Activated CD8-positive, alpha-beta memory T cell treated with anti-CD3 and anti-CD28 coated beads, Interleukin-2, amount 50 U/mL, for 1 hour (primary cell): ENCODE measurements around the gene SLC12A7.
"Not testable (repeated sequence)": the region's sequence is repeated elsewhere in the genome, so short reads cannot be mapped to it uniquely, and the experiment has no call there.

ENCODE experiments used
- DNase-seq: peaks from one replicate; pipeline ENCODE4 v3.0.0-alpha.2; 2020; ENCODE audit errors: extremely low read depth

Gene SLC12A7

DNA sequence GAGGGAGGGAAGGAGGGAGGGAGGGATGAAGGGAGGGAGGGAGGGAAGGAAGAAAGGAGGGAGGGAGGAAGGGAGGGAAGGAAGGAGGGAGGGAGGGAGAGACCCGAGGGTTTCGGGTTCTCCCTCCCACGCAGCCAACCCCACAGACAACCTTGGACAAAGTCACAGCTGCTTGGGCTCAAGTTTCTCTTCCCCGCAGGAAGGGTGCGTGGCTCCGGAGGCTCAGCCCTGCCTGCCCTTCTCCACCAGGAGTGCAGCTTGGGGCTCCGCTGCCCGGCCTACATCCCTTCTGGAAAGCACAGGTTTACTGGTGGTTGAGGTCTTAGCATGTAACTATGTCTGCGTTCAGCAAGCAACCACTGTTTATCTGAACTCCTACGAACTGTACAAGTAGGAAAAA is 15.0 kb downstream of the SLC12A7 start:
- DNase-seq, result no peak

DNA sequence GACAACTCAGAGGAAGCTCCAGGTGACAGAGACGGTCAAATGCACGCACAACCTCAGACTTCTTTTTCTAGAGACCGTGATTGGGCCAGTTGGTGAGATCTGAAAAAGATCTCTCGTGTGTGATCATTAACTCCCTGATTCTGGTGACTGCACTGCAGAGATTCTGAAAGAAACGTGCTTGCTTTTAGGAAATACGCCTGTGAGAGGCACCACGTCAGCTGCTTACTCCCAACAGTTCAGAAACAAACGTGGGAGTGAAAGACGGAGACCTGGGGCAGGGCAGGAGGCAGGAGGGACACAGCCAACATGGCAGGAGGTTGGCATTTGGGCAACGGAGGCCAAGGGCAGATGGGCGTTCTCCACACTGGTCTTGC is 15.9 kb downstream of the SLC12A7 start:
- no peak for DNase-seq

DNA sequence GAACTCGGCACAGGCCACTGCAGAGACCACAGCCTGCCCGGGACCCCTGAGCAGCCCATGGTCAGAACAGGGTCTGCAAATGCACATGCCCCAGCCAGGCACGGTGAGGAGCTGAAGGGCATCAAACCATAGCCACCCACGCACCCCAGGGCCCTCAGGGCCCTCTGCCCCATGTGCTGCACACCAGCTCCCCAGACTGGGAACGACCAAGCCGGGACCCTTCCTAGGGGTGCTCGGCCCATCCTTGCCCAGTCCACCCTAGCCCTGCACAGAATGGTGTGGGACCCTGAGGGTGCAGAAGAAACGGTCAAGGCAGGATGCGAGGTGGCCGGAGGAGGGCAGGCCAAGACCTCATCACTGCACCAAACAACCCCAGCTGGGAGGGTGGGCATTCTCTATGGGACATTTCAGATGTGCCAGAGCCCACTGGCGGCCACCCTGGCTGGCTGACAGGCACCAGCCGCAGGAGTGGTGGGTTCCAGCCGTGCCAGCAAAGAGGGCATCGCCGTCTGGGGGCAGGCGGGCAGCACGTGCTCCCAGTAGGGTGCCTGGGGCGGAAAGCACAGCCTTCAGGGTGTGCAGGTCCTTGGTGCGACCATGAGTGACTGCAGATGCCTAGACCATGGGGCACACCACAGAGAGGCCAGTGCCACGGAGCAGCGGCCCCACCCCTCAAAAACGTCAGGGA is 16.4 kb downstream of the SLC12A7 start:
- DNase-seq, result no peak

DNA sequence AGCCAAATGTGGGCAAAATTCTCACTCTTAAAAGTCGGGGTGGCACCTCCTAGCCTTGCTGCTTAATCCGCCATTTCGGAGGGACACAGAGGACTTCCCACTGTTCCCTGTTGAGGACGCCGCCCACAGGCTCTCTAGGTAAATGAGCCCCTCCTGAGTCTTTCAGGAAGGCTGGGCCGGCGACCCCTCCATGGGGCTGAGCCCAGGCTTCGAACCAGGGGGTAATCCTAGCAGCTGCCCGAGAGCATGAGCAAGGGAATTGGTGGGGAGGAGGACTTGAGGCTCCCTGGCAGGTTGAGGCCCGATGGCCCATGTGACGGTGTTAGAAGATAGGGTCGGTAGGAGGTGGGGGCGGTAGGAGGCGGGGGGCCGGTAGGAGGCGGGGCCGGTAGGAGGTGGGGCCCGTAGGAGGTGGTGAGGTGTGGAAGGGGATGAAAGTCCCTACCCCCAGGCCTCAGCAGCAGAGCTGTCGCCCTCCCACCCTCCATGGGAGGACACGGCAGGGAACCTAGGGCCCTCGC is 17.1 kb downstream of the SLC12A7 start:
- no peak for DNase-seq

DNA sequence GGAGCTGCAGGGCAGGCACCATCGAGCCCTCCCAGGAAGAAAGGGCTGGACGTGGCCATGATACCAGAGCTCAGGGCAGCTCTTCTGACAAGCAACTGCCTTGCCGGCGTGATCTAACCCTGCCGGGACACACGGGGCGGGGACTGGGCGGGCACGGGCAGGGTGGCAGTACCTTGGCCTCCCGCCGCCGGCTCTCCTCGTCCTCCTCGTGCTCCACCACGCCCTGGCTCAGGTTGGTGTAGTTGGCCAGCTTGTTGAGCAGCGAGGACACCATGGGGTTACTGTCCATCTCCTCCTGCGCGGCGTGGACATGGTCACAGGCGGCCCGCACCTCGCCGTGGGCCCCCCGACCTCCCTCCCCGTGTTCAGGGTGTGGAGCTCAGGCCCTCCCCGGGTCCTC is 18.5 kb downstream of the SLC12A7 start:
- DNase-seq, result no peak

DNA sequence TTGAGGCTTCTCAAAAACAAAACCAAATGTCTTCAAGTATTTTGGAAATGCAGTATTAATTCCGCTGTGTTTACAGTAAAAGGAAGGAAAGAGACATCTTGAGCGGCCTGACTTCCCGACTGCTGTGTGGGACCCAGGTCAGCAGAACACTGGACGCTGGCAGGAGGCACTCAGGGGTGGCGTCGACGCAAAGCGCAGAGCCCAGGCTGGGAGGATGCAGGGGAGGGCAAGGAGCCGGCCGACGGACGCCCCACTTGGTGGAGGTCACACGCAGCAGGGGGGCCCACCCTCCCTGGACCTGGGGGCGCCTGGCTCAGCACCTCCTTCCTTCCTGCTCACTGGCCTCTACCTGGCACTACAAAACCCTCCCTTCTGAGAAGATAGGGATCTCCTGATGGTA is 19.7 kb downstream of the SLC12A7 start:
- no peak for DNase-seq

DNA sequence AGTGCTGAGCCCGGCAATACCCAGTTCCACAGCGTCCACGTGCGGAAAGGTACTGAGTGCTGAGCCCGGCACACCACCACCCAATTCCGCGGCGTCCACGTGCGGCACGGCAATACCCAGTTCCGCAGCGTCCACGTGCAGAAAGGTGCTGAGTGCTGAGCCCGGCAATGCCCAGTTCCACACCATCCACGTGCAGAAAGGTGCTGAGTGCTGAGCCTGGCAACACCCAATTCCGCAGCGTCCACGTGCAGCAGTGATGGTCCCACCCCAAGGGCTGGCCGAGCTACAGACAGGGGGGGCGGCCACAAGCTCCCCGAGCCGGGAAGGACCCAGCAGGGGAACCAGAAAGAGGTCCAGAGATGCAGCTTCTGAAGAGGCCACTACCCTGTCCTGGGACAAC is 20.2 kb downstream of the SLC12A7 start:
- DNase-seq, result no peak

DNA sequence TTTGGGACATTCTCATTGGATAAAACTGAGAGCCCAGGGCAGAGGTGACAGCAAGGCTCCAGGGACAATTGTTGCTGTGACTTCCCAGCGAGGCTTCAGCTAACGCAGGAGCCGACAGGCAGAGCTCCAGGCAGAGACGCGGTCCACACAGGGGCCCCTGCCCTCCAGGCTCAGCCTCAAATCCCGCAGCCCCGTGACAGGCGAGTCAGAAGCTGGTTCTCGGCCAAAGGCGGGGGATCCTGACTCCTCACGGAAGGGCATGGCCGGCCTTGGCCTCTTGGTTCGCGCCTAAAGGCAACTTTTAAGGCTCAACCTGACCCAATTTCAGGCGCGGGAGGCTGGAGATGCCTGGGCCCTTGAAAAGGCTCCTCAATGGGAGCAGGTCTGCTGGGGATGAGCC is 21.3 kb downstream of the SLC12A7 start:
- no peak for DNase-seq

DNA sequence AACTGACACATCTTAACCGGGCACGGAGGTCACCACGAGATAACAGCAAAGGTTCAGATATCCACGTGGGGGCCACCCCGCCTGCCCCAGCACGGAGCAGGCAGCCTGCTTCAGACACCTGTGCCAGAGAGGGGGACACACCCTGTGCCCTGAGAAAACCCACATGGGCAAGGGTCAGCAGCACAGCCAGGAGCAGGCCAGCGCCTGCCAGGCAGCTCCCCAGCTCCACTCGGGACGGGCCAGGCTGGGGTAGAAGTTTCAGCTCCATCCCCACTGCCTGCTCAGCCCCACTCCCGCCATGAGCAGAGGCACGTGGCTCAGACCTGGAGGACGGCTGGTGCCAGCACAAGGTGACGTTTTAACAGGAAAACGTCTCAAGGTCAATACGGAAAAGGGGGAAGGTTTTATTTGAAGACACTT is 22.2 kb downstream of the SLC12A7 start:
- DNase-seq, result no peak

DNA sequence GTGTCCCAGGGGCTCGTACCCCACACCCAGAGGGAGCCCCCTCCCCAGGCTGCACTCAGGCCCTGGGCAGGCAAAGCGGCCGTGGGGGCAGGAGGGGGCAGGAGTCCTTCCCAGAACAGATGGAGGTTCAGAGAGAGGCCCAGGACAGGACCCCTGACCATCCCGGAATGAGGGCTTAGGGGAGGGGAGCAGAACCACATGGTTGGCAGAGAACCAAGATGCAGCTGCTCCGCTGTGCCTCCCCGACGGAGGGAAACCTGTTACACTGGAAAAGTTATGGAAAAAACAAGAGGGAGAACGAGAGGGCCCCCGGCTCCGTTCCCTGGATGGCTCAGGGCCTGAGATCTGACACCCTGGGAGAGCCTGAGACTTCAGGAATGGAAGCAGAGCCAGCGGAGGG is 22.7 kb downstream of the SLC12A7 start:
- DNase-seq, result no peak

DNA sequence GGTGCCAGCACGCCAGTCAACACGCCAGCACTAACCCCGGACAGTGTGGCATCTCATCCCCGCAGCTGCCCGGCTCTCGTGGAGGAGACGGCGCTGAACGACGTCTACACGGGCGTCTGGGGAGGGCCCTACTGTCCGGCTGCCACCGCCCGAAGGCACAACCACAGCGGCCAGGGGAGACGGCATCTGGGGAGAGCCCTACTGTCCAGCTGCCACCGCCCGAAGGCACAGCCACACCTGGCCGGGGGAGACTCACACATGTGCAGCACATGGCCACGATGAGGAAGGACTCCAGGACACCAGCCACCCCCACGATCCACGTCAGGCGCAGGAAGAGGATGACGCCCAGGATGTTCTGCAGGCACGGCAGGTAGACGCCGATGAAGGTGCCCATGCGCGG is 23.1 kb downstream of the SLC12A7 start:
- DNase-seq, result no peak

DNA sequence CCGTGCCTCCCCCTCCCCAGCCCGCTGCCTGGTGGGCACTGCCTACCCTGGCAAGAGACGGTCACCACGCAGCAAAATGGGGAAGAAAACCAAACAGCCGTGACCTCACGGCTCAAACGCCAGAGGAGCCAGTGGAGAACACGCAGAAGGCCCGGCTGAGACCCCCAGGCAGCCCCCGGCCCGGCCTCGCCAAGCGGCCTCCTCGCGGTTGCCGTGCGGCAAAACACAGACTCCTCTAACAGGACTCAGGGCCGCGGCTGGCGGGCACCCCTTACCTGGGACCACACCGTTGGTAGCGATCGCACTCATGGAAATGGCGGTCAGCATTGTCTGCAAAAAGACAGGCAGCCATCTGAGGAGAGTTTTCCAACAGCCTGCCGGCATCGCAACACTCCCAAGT is 23.8 kb downstream of the SLC12A7 start:
- no peak for DNase-seq

DNA sequence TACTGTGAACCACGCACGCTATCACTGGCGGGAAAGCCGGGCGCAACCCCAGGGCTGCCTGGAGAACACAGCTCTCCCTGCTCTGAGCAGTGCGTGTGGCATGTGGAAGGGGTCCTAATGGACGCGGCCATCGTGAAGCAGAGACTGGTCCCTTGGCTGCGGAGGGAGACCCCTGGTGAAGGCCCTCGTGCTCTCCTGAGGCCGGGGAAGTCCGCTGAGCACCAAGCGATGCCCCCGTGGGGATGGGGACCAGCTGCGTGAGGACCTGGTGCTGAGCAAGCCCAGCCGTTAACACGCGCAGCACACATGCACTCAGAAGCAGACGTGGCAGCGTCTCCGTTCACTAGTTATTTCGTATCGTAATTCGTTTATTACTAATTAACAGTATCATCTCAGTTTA is 24.4 kb downstream of the SLC12A7 start:
- DNase-seq, result no peak

DNA sequence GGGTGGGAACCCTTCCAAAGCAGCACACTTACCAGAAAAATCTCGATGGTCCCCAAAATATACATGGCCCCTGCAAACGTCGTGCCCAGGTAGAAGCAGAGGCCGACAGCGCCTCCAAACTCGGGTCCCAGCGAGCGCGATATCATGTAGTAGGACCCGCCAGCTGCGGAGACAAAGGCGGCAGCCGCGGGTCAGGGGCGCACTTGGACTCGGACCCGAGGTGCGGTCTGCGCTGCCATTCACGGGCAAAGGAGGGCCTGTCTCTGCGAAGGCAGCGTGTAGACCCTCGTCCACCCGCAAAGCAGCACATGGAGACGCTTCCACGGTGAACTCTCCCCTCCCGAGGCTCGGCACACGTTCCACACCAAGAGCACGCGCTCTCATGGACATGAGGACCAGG is 25.0 kb downstream of the SLC12A7 start:
- no peak for DNase-seq

DNA sequence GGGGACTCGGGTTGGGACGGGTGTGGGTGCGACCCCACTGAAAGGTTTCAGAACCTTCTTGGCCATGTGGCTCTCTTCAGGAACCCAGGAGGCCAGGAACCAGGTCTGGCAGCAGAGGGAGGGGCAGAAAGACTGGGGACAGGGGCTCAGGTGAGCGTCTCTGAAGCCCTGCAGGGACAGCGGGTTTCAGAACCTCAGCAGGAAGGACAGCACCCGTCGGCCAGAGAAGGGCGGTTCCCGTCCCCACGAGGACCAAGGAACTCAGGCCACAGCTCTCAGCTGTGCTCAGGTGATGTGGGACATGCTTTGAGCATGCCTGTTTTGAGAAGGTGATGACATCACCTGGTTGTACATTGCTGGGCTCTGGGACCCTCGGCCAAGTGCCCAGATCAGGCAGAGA is 25.7 kb downstream of the SLC12A7 start:
- no peak for DNase-seq

DNA sequence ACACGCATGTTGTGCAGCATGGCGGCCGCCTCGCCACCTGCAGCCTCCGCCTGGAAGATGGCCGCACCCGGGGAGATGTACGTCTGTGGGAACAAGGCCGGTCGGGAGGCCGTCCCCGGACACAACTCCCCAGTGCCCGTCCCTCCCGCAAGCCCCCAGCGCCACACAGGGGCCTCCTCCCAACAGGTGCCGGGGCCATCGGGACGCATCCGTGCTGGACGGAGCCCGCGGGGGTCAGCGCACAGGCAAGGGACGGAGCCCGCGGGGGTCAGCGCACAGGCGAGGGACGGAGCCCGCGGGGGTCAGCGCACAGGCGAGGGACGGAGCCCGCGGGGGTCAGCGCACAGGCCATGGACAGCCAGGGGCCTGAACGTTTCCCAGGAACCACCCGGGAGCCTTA is 26.5 kb downstream of the SLC12A7 start:
- DNase-seq, result no peak

DNA sequence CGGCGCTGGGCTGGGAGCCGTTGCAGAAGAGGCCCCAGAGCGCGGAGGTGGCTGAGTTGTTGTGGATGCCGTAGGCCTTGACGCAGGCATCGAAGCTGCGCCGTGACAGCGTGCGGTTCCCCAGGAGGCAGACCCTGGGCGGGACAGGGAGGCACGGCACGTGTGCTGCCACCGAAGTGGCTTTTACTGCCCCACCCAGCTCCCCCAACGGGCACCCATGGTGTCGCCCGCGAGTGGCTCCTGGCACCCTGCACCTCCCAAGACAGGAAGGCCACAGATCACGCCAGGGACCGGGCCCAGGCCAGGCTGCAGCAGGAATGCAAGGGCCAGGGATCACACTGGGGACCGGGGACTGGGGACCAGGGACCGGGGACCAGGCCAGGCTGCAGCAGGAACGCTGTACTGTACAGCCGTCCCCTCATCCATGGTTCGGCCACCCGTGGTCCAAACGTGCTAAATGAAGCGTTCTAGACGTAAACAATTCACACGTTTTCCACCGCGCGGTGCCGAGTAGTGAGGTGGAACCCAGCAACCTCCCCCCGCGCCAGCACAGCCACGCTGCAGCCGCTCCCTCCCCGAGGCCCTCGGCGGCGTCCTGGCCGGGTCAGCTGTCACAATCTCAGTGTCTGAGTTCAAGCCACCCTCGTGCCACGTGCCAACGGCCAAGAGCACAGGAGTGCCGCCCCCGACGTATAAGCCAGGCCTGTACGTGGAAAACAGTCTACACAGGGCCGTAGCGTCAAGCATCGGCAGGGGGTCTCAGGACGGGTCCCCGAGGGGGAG is 27.8 kb downstream of the SLC12A7 start:
- no peak for DNase-seq

DNA sequence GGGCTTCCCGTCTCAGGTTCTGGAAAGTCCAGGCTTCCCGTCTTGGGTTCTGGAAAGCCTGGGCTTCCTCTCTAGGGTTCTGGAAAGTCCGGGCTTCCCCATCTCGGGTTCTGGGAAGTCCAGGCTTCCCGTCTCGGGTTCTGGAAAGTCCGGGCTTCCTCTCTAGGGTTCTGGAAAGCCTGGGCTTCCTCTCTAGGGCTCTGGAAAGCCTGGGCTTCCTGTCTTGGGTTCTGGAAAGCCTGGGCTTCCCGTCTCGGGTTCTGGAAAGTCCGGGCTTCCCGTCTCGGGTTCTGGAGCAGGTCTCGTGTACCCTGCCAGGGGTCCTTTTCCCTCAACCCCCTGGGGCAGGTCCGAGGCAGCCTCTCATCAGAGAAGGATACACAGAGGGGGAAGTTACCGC is 28.8 kb downstream of the SLC12A7 start:
- not testable (repeated sequence) for DNase-seq

DNA sequence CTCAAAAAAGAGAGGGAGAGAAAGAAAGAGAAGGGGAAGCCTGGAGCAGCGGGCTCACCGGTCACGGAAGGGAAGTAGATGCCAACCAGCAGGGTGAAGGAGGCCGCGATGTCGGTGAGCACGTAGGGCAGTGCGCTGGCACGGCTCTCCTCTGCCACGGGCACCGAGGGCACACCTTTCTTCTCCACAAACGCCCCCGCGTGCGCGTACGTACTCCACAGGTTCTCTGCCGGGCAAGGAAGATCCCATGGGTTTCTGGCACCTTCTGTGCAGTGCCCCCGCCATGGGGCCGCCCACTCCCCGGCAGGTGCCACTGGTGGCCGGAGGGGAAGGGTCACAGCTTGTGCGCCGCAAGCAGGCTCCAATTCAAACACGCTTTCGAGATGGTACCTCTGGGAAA is 30.3 kb downstream of the SLC12A7 start:
- DNase-seq, result no peak

DNA sequence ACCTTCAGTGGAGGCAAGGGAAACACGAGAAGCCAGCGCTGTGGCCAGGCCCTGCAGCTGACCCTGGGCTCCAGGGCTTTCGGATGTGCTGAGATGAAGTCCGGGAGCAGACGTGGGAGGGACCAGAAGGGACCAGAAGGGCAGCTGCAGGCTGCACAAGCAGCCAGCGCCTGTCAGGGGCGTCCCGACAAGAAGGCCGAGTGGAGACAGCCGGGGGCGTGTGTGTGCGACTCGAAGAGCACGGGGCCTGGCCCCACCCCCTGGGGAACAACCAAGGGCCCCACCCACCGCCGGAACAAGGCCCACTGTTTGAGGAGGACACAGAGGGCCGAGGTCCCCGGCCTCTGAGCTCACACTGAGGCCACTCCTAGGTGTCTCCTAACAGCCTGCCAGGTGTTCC is 31.4 kb downstream of the SLC12A7 start:
- no peak for DNase-seq

DNA sequence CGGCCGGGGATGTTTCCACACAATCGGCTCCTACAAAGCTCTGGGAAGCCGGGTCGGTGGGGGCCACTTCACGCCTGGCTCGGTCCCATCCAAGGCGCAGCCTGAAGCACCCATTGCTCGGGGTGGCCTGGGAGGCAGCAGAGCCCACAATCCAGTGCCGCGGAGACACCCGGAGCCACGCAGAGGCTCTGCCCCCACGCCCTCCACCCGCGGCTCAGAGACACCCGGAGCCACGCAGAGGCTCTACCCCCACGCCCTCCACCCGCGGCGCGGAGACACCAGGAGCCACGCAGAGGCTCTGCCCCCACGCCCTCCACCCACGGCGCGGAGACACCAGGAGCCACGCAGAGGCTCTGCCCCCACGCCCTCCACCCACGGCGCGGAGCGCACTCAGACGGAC is 31.9 kb downstream of the SLC12A7 start:
- no peak for DNase-seq

DNA sequence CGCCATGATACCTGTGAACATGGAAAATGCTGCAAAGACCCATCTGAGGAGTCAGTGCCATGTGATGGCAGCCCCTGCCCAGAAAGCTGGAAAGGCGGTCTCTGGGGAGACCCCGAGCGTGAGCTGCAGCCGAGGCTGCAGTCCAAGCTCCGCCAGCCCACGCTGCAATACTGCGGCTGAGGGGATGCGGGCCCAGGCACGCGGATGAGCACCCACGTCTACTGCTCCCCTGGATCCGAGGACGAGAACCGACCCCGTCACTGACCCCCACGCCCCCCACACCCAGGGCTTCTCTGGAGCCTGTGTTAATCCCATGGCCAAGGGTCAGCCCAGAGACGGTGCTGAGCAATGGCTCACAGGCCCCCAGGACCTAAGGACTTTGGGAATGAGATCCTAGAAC is 32.4 kb downstream of the SLC12A7 start:
- DNase-seq, result no peak

DNA sequence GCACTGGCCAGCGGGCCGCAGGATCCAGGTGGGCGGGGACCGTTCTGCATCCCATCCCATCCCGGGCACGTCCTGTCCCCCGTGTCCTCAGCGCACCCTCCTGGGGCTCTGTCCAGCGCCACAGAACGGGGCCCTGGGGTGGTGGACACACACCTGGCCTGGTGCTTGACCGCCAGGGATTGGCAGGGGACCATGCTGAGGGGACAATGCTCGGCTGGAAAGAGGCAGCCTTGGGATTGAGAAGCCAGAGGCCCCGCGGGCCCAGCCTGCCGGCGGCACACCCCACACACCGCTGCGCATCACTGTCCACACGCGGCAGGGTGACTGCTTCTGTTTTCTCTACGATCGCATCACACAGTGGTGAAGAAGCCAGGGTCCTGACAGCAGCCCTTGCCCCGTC is 33.0 kb downstream of the SLC12A7 start:
- DNase-seq, result no peak

DNA sequence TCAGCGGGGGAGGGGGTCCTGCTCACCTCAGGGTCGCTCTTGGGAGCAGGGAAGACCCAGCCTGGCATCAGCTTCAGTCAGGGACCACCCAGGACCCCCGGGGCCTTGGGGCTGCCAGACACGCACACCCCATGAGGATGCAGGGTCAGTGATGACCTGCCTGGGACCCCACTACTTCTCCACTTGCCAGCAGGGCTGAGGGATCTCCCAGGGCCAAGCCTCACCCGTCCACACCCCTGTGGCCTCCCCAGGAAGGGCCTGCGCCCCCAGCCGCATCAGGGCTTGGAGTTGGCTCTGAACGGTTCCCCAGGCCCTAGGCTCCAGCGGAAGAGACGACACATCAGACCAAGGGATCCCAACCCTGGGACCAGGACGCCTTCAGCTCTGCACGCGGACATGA is 33.7 kb downstream of the SLC12A7 start:
- no peak for DNase-seq
